Glutamatergic neuron (in vitro differentiated cells): ENCODE results near the gene JAKMIP1. TPM values are rescaled to one million over a fixed set of nuclear protein-coding genes. Genes with fewer than 3 reads are reported as not detected.

Experiments used
- DNase-seq: peaks from one replicate; pipeline ENCODE4 v3.0.0; 2022
- H3K27ac Mint-ChIP-seq: one replicate; pipeline ENCODE4 v1.8.0; 2020; ENCODE audit warnings: mild to moderate bottlenecking, mixed read lengths, inconsistent platforms; ENCODE audit not compliant: unreplicated experiment
- H3K27me3 Mint-ChIP-seq: one replicate; pipeline ENCODE4 v1.8.0; 2020; ENCODE audit warnings: mild to moderate bottlenecking, moderate library complexity, mixed read lengths, inconsistent platforms; ENCODE audit not compliant: unreplicated experiment
- H3K36me3 Mint-ChIP-seq: one replicate; pipeline ENCODE4 v1.8.0; 2020; ENCODE audit warnings: mild to moderate bottlenecking, mixed read lengths, inconsistent platforms; ENCODE audit not compliant: unreplicated experiment
- H3K4me1 Mint-ChIP-seq: one replicate; pipeline ENCODE4 v1.8.0; 2020; ENCODE audit warnings: mild to moderate bottlenecking, low read depth, mixed read lengths, inconsistent platforms; ENCODE audit not compliant: unreplicated experiment
- H3K4me3 Mint-ChIP-seq: one replicate; pipeline ENCODE4 v1.8.0; 2020; ENCODE audit warnings: mild to moderate bottlenecking, mixed read lengths, inconsistent platforms; ENCODE audit not compliant: unreplicated experiment
- H3K9me3 Mint-ChIP-seq: one replicate; pipeline ENCODE4 v1.8.0; 2020; ENCODE audit warnings: mild to moderate bottlenecking, moderate library complexity, mixed read lengths, inconsistent platforms; ENCODE audit not compliant: unreplicated experiment
- total RNA-seq: library from RNA; stranded (reverse); fragmentation: NEBNext Ultra II Directional; extraction: Animal tissue kit (Norgen Biotek cat#: 25700); gene quantifications from one replicate; pipeline ENCODE4 v1.2.1, GENCODE V29; 2021; ENCODE audit not compliant: unreplicated experiment
- TF ChIP-seq, protein P1 (sequence below): fragments of 200-600 bp; sonication (generic); IDR thresholded peaks from one replicate; pipeline ENCODE4 v1.5.0; 2021; ENCODE audit not compliant: partially characterized antibody, unreplicated experiment

JAKMIP1 gene
- total RNA-seq, 1 donor from 2014 or later: 2.4 TPM

- Mint-ChIP-seq H3K27ac (no peak overlapping the region), H3K4me3 (no peak overlapping the region), H3K36me3 (peaks cover 41% of the 10 kb centered on the region), H3K4me1 (no peaks in the 10 kb centered on the region), H3K27me3 (peaks cover 4% of the 10 kb centered on the region), H3K9me3 (peaks cover 16% of the 10 kb centered on the region)
- no peak for DNase-seq
- TF ChIP-seq, protein P1, sequence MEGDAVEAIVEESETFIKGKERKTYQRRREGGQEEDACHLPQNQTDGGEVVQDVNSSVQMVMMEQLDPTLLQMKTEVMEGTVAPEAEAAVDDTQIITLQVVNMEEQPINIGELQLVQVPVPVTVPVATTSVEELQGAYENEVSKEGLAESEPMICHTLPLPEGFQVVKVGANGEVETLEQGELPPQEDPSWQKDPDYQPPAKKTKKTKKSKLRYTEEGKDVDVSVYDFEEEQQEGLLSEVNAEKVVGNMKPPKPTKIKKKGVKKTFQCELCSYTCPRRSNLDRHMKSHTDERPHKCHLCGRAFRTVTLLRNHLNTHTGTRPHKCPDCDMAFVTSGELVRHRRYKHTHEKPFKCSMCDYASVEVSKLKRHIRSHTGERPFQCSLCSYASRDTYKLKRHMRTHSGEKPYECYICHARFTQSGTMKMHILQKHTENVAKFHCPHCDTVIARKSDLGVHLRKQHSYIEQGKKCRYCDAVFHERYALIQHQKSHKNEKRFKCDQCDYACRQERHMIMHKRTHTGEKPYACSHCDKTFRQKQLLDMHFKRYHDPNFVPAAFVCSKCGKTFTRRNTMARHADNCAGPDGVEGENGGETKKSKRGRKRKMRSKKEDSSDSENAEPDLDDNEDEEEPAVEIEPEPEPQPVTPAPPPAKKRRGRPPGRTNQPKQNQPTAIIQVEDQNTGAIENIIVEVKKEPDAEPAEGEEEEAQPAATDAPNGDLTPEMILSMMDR: no peak
Observed at GRCh38 chr4:6059375-6059805, 141.0 kb downstream of the JAKMIP1 start.

DNA sequence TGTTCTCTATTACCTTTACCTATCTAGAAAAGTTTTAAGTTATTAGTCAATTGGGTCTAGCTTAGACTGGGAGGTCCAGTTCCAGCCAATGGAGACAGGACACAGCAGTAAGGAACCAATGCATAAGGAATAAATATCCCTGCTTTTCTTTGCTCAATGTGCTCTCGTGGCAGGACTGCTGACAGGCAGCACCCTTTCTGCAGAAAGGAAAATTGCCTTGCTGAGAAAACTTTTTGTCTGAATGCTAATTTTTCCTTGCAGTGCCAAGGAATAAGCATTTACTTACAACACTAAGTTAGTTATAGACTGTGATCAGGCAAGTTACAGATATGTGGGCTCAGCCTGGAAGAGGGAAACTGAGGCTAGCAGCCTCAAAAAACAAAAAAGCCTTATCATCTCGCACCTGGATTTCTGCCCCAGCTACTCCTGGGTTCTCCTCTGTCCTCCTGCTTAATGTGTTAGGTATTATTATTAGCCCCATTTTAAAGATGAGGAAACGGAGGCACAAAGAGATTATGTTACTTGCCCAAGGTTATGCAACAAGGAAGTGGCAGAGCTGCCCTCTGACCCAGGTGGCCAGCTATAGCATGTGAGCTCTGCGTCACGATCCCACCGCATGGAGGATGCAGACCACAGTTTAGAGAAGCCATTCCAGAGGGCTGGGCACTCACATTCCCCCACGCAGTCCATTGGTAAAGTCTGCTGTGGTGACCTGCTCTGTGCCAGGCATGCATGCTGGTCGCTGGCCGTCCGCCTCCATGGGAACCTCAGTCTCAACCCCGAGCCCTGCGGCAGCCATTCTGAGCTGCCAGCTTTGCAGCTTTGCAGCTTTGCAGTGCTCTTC is 141.6 kb downstream of the JAKMIP1 start:
- H3K27me3 Mint-ChIP-seq: peaks cover 4% of the 10 kb centered on the region
- no peak overlapping the region for H3K4me3 Mint-ChIP-seq
- no peak overlapping the region for H3K27ac Mint-ChIP-seq
- H3K4me1 Mint-ChIP-seq: no peaks in the 10 kb centered on the region
- H3K36me3 Mint-ChIP-seq: peaks cover 40% of the 10 kb centered on the region
- no peak for DNase-seq
- H3K9me3 Mint-ChIP-seq: peaks cover 16% of the 10 kb centered on the region
- TF ChIP-seq, protein P1: no peak

GRCh38 chr4:6056976-6057766 is 143.2 kb downstream of the JAKMIP1 start:
- no peak for DNase-seq
- no peak overlapping the region for H3K4me3 Mint-ChIP-seq
- peaks cover 34% of the 10 kb centered on the region for H3K36me3 Mint-ChIP-seq
- no peaks in the 10 kb centered on the region for H3K4me1 Mint-ChIP-seq
- TF ChIP-seq, protein P1: no peak
- peak overlapping the region; percentile 52 for H3K27ac Mint-ChIP-seq
- peaks cover 4% of the 10 kb centered on the region for H3K27me3 Mint-ChIP-seq
- peaks cover 15% of the 10 kb centered on the region for H3K9me3 Mint-ChIP-seq

DNA sequence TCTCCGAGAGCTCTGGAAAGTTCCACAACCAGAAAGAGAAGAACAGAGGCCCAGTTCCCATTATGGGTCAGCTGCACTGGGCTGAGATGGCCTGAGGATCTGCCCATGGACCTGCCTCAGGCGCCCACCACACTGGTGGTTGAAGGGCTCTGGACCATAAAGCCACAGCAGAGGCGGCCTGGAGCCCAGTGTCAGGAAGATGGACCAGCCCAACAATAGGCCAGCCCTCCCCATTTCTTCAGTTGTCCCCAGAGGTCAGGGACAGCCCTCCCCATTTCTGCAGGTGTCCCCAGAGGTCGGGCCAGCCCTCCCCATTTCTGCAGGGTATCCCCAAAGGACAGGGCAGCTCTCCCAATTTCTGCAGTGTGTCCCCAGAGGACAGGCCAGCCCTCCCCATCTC is 144.9 kb downstream of the JAKMIP1 start:
- Mint-ChIP-seq H3K4me3 (no peak overlapping the region), H3K4me1 (no peaks in the 10 kb centered on the region), H3K9me3 (peaks cover 14% of the 10 kb centered on the region), H3K36me3 (peaks cover 25% of the 10 kb centered on the region), H3K27me3 (no peaks in the 10 kb centered on the region), H3K27ac (no peak overlapping the region)
- no peak for DNase-seq
- TF ChIP-seq, protein P1: no peak
